K562 (cell line): ENCODE results near the gene SGPP1. TPM values are rescaled to one million over a fixed set of nuclear protein-coding genes. Genes with fewer than 3 reads are reported as not detected.

Experiments
- CBFA2T3 ChIP-seq: fragments of 450-650 bp; IDR thresholded peaks from 2 replicates; pipeline ENCODE4 v1.6.1; 2017
- EGR1 ChIP-seq: fragments of 450-650 bp; conservative IDR thresholded peaks from 2 replicates; pipeline ENCODE4 v1.6.1; 2017; ENCODE audit warnings: mild to moderate bottlenecking
- GABPB1 ChIP-seq: sonication (generic); formaldehyde crosslinking; IDR thresholded peaks from 2 replicates; pipeline ENCODE4 v1.8.0; 2022; ENCODE audit warnings: mild to moderate bottlenecking, missing genetic modification reagents
- NFIC ChIP-seq: fragments of 450-650 bp; IDR thresholded peaks from 2 replicates; pipeline ENCODE4 v1.6.1; 2017; ENCODE audit warnings: mild to moderate bottlenecking, inconsistent platforms
- POLR2B ChIP-seq: fragments of 450-650 bp; IDR thresholded peaks from 2 replicates; pipeline ENCODE4 v1.6.1; 2018; ENCODE audit warnings: low read depth; ENCODE audit not compliant: partially characterized antibody
- POLR2G ChIP-seq: fragments of 200-400 bp; formaldehyde crosslinking; IDR thresholded peaks from 2 replicates; pipeline ENCODE4 v1.6.1; 2017; ENCODE audit warnings: low read depth, mild to moderate bottlenecking, antibody characterized with exemption, low read length, moderate library complexity
- SMAD2 ChIP-seq: fragments of 150-350 bp; IDR thresholded peaks from 2 replicates; pipeline ENCODE4 v1.6.1; 2014; ENCODE audit warnings: low read depth, mild to moderate bottlenecking, low read length
- TBP ChIP-seq: optimal IDR thresholded peaks from 2 replicates; pipeline ENCODE3; 2011; ENCODE audit warnings: low read depth, low read length, improper control_type of control experiment
- TOE1 ChIP-seq, 2 experiments: fragments of 450-650 bp in 1 of 2; sonication (generic) in 1 of 2; formaldehyde crosslinking in 1 of 2; IDR thresholded peaks; 2 replicates each; pipeline versions ENCODE4 v1.7.1 to v1.8.0; 2016 to 2022; ENCODE audit warnings: borderline replicate concordance in 2 of 2, mild to moderate bottlenecking in 2 of 2, antibody characterized with exemption in 1 of 2, inconsistent platforms in 1 of 2, low read depth in 1 of 2, missing genetic modification reagents in 1 of 2, moderate library complexity in 1 of 2
- XRCC4 ChIP-seq: IDR thresholded peaks from one replicate; pipeline ENCODE4 v1.6.1; 2011; ENCODE audit not compliant: insufficient read depth, insufficient read length; ENCODE audit errors: extremely low read depth
- ZBTB7A ChIP-seq: IDR thresholded peaks from 2 replicates; pipeline ENCODE4 v1.6.1; 2011; ENCODE audit warnings: low read depth, mild to moderate bottlenecking, low read length, moderate library complexity, borderline replicate concordance; ENCODE audit not compliant: control insufficient read depth
- ZNF165 ChIP-seq: fragments of 250-450 bp; sonication (Bioruptor Pico); IDR thresholded peaks from 2 replicates; pipeline ENCODE4 v1.4.0; 2020; ENCODE audit warnings: borderline replicate concordance
- ZNF589 ChIP-seq: fragments of 200-800 bp; sonication (Bioruptor generic); IDR thresholded peaks from 2 replicates; pipeline ENCODE4 v1.6.1; 2016; ENCODE audit warnings: low read depth, missing genetic modification characterization, missing compliant biosample characterization
- ZNF764 ChIP-seq: fragments of 250-450 bp; sonication (Bioruptor Pico); IDR thresholded peaks from 2 replicates; pipeline ENCODE4 v1.4.0; 2020; ENCODE audit warnings: low read depth, mild to moderate bottlenecking, moderate library complexity
- polyA plus RNA-seq, 8 experiments: library from polyadenylated mRNA; depleted of rRNA in 4 of 8; stranded (reverse) in 5 of 8; unstranded in 3 of 8; fragments of >200 nt; fragmentation: Nextera tagmentation in 2 of 8; fragmentation: Illumina TruSeq in 1 of 8; extraction: Ambion mirVana in 2 of 8; extraction: Trizol in 1 of 8; gene quantifications; 2 replicates each; pipeline versions ENCODE4 v1.2.1 to v1.2.3, GENCODE V29; 2011 to 2014; ENCODE audit warnings: inconsistent platforms in 1 of 8, missing spikeins in 1 of 8
- total RNA-seq, 7 experiments: library from RNA; depleted of rRNA in 6 of 7; stranded (reverse); fragments of >200 nt in 6 of 7; fragmentation: Illumina TruSeq in 2 of 7; extraction: Trizol in 2 of 7; gene quantifications; 2 replicates each; pipeline versions ENCODE4 v1.2.1 to v1.2.3, GENCODE V29; 2011 to 2021; ENCODE audit warnings: low replicate concordance in 1 of 7
- TF ChIP-seq, protein P1 (sequence below): fragments of 200-800 bp; sonication (Bioruptor generic); IDR thresholded peaks from 2 replicates; pipeline ENCODE4 v1.6.1; 2017; ENCODE audit warnings: missing genetic modification characterization, missing compliant biosample characterization
- TF ChIP-seq, protein P2 (sequence below): fragments of 450-650 bp; IDR thresholded peaks from 2 replicates; pipeline ENCODE4 v1.6.1; 2017; ENCODE audit warnings: antibody characterized with exemption, mild to moderate bottlenecking
- TF ChIP-seq, protein P3 (sequence below), 3 experiments: IDR thresholded peaks in 2 of 3; conservative IDR thresholded peaks in 1 of 3; 2 replicates each; pipeline ENCODE4 v1.5.1; 2011 to 2012; ENCODE audit warnings: low read length in 3 of 3, mild to moderate bottlenecking in 3 of 3, control low read depth in 2 of 3, improper control_type of control experiment in 1 of 3, inconsistent platforms in 1 of 3, low read depth in 1 of 3, mixed read lengths in 1 of 3, moderate library complexity in 1 of 3; ENCODE audit not compliant: insufficient read depth in 2 of 3

Gene SGPP1
- total and polyA plus RNA-seq, 9 of the 15 experiments (the other 6 are each of a cell fraction or from before 2014, with no cell fraction given): 2.2 to 7.3 (median 5.6) TPM

DNA sequence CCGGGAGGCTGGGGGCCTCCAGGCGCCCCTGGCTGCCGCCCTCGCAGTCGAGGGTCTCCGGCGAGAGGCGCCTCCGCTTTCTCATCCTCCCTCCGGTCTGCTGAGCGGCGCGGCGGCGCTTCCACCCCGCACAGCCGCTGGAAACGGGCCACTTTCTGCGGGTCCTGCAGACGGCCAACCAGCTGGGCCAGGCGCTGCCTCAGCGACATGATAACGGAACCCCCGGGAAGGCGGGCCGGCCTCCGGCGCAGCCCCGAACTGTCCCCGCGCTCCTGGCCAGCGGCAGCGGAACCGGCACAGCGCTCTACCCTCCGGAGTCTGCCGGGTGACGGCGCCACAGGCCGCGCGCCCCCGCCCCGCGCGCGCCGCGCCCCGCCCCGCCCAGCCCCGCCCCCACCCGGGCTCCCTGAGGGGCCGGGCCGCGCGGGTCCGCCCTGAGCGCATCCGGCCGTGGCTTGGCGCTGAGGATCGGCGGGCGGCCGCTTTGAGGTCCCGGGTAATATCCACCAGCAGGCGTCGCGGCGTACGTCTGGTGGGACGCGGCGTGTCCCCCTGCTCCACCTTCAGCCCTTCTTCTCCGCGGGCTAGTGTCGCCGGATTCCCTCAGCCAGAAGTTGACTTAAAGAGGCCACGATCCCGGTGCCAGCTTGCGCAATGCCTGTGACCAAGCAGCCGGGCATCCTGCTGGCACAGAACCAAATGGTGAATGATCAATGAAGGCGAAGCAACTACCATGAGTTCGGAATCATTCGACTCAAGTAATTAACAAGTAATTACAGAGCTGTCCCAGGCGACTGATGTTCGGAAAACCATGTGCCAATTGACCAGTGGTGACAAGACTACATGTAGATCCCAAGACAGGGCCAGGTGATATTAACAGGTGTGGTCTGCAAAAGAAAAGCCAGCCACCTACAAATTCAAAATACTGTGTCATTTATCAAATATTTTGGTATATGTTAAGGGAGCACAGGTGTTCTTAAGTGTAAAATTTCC, at the start of gene SGPP1 (continued):
- TF ChIP-seq TOE1 (IDR thresholded peaks at IDR 0.05; ENCODE audit: borderline replicate concordance) (no peak), TOE1 (CRISPR knock-in tag; IDR thresholded peaks at IDR 0.05; ENCODE audit: borderline replicate concordance, low read depth) (no peak), POLR2G (peak; percentile 84), ZNF165 (CRISPR knock-in tag) (no peak), EGR1 (no peak), SMAD2 (no peak), ZNF764 (CRISPR knock-in tag) (no peak), POLR2B (no peak), TBP (peak; percentile 16), GABPB1 (CRISPR knock-in tag) (no peak), NFIC (peak; percentile 70), XRCC4 (no peak), ZBTB7A (no peak), CBFA2T3 (no peak), ZNF589 (CRISPR knock-in tag) (no peak)
- TF ChIP-seq, protein P1, sequence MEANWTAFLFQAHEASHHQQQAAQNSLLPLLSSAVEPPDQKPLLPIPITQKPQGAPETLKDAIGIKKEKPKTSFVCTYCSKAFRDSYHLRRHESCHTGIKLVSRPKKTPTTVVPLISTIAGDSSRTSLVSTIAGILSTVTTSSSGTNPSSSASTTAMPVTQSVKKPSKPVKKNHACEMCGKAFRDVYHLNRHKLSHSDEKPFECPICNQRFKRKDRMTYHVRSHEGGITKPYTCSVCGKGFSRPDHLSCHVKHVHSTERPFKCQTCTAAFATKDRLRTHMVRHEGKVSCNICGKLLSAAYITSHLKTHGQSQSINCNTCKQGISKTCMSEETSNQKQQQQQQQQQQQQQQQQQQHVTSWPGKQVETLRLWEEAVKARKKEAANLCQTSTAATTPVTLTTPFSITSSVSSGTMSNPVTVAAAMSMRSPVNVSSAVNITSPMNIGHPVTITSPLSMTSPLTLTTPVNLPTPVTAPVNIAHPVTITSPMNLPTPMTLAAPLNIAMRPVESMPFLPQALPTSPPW: peak; percentile 82
- TF ChIP-seq, protein P2, sequence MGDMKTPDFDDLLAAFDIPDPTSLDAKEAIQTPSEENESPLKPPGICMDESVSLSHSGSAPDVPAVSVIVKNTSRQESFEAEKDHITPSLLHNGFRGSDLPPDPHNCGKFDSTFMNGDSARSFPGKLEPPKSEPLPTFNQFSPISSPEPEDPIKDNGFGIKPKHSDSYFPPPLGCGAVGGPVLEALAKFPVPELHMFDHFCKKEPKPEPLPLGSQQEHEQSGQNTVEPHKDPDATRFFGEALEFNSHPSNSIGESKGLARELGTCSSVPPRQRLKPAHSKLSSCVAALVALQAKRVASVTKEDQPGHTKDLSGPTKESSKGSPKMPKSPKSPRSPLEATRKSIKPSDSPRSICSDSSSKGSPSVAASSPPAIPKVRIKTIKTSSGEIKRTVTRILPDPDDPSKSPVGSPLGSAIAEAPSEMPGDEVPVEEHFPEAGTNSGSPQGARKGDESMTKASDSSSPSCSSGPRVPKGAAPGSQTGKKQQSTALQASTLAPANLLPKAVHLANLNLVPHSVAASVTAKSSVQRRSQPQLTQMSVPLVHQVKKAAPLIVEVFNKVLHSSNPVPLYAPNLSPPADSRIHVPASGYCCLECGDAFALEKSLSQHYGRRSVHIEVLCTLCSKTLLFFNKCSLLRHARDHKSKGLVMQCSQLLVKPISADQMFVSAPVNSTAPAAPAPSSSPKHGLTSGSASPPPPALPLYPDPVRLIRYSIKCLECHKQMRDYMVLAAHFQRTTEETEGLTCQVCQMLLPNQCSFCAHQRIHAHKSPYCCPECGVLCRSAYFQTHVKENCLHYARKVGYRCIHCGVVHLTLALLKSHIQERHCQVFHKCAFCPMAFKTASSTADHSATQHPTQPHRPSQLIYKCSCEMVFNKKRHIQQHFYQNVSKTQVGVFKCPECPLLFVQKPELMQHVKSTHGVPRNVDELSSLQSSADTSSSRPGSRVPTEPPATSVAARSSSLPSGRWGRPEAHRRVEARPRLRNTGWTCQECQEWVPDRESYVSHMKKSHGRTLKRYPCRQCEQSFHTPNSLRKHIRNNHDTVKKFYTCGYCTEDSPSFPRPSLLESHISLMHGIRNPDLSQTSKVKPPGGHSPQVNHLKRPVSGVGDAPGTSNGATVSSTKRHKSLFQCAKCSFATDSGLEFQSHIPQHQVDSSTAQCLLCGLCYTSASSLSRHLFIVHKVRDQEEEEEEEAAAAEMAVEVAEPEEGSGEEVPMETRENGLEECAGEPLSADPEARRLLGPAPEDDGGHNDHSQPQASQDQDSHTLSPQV: no peak
- TF ChIP-seq, protein P3, sequence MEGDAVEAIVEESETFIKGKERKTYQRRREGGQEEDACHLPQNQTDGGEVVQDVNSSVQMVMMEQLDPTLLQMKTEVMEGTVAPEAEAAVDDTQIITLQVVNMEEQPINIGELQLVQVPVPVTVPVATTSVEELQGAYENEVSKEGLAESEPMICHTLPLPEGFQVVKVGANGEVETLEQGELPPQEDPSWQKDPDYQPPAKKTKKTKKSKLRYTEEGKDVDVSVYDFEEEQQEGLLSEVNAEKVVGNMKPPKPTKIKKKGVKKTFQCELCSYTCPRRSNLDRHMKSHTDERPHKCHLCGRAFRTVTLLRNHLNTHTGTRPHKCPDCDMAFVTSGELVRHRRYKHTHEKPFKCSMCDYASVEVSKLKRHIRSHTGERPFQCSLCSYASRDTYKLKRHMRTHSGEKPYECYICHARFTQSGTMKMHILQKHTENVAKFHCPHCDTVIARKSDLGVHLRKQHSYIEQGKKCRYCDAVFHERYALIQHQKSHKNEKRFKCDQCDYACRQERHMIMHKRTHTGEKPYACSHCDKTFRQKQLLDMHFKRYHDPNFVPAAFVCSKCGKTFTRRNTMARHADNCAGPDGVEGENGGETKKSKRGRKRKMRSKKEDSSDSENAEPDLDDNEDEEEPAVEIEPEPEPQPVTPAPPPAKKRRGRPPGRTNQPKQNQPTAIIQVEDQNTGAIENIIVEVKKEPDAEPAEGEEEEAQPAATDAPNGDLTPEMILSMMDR (IDR thresholded peaks at IDR 0.05 in 2 of 3, conservative IDR thresholded peaks at IDR 0.05 in 1 of 3; ENCODE audit: insufficient read depth in 2 of 3, low read depth in 1 of 3, low read length in 3 of 3): peak in 2 of 3 experiments; percentile 40 to 54; a peak in 4 of 6 replicates
